GM19043 (cell line): ENCODE results near the gene KLF15.

Source experiments
- ATAC-seq: cut with Tn5 transposase; IDR thresholded peaks from one replicate; pipeline ENCODE4 v1.9.1; 2021; ENCODE audit warnings: low read depth; ENCODE audit not compliant: unreplicated experiment

Gene KLF15

DNA sequence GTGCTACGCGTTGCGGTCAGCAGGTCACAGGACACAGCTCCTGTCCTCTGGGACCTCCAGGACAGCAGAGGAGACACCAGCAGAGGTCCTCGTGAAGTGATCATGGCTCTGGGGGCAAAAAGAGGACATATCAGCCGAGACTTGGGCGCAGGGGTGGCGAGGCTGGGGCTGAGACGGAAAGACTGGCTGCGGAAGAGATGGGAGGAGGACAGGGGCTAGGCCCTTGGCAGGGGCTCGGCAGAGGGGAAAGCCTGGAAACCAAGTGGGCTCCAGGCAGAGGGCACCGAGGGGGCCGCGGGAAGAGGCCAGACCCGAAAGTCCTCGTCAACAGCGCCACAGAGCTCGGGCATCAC lies 32.6 kb upstream of the KLF15 start:
- no peak for ATAC-seq

DNA sequence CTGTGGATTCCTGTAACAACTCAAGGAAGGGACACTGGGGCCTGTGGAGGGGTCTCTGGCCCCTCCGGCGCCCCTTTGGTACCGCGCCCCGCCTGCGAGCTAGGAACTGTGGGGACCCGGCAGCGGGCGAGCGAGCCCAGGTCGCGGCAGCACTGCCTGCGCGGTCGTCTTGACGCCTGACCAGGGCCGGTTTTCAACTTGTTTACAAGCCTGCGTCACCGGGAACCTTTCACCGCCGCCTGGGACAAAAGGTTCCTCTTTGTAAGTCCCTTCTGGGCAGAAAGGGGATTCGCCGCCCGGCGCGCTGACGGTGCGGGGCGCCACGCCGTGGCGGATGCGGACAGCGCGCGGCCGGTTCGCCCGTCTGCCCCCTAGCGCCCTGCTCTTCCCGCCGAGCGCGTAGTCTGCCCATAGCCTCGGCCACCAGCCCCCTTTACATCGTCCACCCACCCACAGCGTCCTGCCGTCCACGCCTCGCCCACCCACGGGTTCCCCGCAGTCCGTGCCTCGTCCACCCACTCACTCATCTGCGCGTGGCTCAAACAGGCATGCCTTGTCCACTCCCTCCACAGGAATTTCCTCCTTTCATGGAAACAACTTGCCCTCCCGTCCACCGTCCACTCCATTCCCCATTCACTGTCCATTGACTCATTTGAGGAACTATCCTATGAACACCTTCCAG lies 32.0 kb upstream of the KLF15 start:
- ATAC-seq, result no peak

DNA sequence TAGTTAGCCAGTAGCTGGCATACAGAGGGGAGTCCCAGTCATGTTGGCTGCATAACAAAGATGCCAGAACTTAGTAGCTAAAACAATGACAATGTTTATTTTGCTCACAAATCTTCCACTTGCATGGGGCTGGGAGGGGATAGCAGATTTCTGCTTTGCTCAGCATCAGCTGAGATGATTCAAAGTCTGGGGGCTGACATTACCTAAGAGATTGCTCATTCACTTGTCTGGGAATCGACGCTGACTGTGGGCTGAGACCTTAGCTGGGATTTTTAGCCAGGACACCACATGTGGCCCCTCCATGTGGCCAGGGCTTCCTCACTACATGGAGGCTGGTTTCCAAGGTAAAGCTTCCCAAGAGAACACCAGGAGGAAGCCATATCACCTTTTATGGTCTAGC lies 24.8 kb upstream of the KLF15 start:
- ATAC-seq, result no peak

DNA sequence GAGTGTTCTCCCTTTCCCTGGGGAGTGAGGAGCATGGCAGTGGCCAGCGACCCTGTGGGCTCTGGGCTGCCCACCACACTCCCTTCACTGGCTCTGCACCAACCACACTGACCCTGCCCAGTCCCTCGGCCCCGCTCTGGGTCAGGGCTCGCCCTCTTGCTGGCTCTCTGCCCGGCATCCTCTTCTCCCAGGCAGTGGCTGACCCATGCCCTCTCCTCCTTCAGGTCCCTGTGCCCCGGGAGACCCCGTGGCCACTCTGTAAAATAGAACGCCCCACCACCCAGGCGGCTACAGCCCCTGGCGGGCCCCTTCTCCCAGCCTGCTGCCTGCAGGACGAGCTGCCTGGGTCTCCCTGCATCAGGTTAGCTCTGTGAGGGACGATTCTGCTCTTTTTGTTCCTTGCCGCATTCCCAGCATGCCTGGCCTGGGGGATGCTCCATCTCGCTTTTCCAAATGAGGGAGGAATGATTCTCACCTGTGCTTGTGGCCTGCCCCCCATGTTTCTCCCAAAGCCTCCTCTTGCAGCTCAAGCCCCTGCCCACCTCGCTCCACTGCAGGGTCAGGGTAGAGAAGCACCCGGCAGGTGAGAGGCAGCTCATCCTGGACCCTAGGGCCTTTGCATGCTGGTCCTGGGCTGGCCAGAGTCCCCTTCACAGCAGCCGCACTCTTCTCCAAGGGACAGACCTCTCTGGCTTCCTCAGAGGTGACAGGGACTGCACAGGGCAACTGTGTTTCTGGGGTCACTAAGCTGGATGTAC lies 23.0 kb upstream of the KLF15 start:
- no peak for ATAC-seq

DNA sequence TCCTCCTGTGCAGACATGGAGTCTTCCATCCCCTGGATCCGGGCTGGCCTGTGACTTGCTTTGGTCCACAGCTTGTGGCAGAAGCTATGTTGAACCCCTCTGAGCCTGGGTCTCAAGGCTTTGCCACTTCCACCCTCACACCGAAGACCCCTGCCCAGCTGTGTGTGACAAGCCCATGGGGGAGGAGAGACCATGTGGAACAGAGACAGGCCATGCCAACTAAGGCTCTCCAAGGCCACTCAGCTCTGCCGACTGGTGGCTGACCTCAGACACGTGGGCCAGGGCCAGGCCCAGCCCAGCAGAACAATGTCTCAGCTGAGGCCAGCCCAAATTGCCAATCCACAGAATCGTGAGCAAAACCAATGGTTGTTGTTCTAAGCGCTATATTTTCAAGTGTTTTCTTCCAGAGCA lies 21.1 kb upstream of the KLF15 start:
- no peak for ATAC-seq

DNA sequence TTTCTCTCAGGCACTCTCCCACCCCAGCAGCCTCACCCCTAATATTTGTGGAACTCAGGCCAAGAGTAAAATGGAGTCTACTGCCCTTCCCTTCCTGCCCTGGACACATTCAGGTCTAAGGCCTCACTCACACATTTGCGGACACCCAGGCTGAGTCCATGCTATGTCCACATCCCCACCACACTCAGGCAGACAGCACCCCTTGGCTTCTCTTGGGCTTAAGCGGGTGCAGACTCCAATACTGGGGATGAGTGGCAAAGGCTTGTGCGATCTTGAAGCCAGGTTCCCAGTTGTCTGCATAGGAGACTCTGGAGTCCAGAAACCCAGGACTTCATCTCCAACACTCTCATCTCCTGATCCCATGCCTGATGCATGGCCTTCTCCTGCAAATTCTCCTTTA lies 20.0 kb upstream of the KLF15 start:
- ATAC-seq, result no peak

DNA sequence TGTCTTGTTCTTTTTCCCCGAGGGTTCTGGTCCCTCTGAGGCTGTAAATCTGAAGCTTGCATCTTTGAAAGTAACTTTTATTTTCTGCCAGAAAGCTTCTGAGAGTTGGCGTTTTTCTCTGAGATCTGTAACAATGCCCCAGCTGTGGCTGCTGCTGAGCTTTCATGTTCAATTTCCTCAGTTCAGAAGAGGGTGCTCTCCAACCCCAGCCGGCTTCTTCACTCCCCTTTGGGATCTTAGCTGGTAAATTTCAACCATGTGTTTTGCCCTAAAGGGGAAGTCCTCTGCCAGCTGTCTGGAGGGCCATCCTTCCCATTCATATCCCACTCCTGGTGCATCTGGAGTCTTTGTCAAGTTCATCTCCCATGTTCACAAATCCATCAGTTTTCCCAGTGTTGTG lies 19.2 kb upstream of the KLF15 start:
- ATAC-seq, result no peak

DNA sequence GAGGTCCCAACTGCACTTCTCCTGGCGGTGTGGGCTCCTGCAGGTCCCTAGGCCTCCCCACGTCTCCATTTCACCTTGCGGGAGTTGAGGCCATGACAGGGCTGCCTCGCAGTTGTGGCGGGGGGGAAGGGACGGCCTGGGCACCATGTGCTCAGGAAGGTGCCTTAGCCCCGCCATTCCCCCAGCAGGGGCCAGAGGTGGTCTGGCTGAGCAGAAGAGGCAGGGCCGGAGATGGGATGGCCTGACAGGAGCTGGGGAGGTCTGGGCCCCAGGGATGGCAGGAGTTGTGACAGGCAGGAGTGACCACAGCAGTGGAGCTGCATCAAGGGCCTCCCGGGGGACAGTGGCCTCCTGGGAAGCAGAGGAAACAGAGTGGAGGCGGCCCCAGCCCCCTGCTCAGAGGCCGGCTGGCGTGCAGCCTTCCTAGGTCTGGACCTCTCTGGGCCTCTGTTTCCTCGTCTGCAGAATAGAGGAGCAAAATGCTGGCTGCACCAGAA lies 18.7 kb upstream of the KLF15 start:
- no peak for ATAC-seq

DNA sequence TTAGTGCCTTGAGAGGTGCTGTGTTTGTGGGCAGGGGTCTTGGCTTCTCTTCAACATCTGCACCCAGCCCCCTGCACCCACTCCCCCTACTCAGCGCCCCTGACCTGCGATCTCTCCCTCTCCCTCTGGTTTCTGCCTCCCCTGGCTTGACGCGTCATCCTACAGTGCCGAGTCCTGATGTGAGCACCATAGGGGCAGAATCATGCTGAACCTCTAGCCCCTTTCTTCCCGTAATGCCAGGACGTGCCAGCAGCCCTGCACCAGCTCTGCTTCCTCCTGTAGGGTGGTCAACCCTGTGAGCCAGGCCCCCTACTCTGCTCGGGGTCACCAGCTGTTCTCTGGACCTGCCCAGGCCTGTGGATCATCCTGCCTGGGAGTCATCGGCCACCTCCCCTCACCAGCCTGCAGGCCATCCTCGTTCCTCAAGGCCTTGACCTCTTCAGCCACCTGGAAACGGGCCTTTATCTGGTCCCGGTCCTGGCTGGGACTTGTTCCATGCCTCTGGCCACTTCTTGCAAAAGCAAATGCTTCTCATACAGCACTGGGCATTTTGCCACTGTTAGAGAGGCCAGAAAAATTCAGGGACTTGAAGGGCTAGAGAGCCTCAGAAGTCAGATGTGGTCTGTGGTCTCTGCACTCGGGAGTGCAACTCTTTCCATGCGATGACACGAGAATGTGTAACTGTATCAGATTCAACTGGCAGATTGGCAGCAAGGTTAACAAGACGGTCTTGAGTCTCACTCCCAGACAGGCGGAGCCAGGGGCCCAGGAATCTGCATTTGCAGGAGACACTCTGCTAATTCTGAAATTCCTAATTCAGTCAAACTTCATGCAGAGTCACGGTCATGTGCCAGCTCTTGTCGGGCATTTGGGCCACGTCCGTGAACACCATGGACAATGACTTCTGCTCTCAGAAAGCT lies 16.7 kb upstream of the KLF15 start:
- ATAC-seq, result no peak

DNA sequence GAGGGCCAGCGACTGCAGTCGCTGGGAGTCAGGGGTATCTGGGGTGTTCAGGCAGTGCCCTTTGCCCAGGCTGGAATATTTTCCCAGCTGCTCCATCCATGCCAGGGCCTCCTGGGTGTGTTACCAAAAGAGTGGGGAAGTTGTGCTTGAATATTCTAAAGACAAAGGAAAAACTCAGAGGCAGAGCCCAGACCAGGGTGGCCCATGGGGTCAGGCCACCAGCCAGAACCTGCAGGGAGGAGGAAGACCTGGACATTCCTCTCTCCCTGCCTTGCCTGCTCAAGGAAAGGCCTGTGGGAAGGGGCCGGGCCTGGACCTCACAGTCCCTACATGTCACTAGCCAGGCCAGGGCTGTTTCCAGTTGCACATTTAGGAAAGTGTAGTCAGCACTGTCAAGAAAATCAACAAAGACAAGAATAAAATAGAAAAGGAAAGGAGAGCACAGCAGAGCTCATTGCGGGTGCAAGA lies 16.0 kb upstream of the KLF15 start:
- ATAC-seq, result no peak

DNA sequence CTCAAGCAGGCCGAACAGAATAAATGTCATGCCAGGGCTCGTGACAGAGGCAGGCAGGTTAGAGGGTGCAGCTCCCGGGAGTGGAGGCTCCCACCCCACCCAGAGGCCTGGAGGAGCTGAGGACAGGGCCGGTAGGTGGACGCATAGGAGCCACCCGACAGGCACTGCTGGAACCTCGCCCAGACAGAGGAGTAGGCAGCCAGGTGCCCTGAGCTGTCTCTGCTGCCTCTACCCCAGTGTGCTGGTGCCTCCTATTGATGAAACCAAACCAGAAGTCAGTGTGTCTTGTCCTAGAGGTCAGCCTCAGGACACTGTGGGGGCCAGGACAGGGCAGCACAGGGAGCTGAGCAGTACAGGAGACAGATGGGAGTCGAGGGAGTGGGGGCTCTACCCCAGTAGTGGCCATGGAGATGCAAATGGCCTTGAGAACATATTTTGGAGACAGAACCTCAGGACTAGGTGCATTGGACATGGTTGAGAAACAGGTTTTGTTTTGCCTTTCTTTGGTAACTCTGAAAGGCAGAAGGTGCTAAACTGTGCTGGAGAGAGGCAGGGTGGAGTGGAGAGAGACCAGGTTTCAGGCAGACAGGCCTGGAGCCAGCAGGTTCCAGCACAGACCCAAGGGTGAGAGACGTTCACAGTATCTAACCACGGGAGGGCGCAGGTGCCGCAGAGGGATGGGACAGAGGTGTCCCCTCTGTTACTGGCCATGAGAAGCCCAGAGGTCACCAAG lies 15.4 kb upstream of the KLF15 start:
- no peak for ATAC-seq

DNA sequence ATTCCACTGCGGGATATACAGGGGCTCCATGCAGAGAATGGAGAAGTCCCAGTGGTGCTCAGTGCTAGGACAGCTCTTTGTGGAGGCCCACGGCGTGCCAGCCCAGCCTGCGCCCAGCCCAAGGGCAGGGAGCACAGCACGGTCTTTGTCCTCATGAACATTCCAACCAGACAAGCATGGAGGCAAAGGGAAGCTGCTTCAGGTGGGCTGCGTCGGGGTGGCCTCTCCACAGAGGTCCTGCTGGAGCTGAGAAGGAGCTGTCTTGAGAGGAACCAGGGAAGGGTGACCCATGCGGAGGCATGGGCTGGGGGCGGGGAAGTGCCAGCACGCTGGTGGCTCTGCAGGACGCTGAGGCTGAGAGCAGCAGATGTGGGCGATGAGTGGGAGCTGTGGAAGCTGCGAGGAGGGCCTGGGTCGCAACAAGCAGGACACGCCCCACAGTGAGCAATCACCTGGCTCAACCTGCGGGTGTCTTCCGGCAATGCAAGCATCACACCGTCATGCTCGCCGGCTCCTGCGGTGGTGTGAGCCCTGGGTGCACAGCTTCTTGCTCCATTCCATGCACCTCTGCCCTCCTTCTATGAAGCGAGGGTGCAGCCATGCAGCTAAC lies 14.0 kb upstream of the KLF15 start:
- no peak for ATAC-seq

DNA sequence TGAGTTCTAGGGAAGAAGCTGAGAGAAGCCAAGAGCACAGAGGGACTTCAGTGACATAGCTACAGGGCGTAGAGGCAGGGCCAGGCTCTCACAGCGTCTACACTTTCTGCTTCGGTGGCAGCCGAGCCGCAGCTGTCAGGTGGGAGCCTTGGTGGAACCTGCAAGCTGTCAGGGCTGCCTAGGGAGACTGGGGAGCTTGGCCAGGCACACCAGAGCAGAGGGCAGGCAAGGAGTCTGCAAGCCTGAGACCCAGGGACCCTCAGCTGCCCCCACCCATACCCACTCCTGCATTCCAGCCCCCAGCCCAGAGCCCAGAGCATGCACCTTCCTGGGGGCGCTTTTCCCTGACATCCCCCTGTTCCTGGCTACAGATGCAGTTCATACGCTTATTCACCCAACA lies 13.4 kb upstream of the KLF15 start:
- ATAC-seq, result no peak

DNA sequence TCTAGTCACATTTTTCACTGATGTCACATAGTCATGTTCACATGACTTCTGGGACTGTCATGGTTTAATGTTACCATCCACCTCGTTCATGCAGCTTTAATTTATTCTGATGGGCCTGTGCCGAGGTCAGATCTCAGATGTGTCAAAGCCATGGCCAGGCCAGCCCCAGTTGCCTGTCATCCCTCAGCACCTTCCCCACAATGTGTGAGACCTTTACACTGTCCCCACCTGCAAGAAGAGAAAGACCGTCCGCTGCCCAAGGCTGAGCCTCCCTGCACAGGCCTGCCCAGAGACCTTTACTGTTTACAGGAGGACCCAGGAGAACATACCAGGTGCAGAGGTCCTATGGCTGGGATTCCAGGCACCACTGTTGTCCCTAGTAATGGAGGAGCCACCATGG lies 12.8 kb upstream of the KLF15 start:
- no peak for ATAC-seq

DNA sequence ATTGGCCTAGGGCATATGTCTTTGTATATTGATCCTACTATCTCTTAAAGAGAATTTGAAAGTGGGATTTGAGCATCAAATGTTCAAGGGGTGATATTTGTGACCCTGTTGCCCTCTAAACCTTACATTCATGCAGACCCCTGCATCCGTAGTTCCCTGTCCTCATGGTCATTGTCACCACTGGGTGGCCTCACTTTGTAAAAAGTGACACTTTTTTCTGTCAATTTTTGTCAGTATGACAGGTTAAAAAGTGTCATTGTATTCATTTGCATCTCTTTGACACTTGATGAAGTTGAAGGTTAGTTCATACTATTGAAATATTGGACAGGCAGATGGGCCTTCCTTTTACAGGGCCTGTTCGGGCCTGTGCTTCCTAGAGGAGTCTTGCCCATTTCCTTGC lies 12.3 kb upstream of the KLF15 start:
- ATAC-seq, result no peak

DNA sequence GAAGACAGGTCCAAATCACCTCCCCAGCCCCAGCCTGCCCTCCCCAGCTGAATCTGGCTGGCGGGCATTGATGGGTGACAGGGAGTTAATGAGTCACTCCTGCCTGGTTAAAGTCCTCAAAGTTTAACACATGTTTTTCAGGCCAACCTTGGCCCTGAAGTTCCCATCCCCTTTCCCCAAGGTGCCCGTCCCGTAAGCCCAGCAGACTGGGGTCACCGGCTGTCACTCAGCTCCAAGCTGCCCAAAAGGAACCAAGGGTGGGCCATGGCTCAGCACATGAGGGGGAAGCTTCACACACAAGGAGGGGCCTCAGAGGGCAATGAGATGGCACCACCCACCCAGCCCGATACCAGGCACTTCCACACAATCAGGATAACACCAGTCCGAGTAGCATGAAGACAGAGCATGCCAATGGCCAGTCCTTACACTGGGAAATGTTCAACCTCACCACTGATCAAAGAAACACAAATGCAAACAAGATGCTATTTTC lies 10.2 kb upstream of the KLF15 start:
- no peak for ATAC-seq

DNA sequence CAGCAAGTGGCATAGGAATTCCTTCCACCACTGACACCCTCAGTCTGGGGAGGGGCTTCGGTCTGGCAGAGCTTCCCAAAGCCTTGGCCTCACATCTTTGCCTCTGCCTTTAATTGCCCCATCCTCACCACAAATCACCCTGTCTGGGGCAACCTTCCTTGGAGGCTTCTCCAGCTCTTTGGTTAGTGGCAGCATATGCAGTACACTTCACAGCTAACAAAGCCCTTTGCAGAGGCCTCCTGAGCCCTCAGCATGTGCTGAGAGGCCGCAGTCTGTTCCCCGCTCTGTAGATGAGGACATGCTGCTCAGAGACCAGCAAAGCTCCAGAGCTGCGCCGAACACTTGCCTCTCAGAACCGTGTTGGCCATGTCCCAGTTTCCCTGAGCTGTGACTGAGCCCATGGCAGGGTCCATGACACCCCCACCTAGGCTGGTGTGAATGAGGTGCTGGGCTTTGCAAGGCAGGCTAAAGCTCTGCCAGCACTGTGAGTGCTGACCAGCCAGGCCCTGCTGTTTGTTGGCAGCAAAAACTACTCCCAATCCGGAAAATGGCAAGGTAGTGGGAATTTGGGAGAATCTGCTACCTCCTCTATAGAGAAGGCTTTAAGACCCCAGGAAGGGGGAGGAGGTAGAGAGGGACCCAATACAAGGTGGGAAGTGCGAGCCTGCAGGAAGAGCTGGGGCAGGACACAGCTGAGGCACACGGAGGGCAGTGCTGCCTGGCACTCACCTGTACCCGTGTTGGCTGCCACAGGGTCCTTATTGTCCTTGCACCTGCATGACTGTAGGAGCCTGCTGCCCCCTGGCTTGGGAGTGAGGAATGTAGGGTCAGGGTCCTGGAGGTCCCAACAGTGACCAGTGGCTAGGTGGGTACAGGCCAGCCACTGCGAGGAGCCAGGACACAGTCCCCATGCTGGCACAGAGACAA lies 8.4 kb upstream of the KLF15 start:
- no peak for ATAC-seq

DNA sequence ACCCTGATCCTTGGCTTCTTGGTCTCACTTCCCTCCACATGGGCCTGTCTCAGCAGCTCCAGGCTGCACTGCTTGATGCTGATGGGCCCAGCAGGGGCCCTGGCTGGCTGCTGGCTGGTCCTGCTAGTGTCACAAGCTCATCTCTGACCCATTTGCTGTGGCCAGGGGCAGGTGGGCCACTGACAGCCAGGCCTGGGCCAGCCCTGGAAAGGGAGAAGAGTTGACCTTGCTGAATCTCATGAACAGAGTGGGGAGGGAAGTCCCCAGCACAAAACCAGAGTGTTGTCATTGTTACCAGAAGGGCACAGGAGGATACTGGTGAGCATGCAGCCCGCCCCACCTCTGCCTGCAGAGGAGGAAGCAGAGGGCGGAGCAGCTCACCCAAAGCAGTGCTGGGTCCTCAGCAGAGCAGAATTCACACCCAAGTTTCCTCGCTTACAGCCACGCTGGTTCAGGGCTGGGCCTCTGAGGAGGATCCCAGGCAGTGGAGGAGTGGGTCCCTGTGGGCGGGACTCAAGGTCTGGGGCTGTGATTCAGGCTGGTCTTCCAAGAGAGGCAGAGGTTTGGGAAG lies 7.6 kb upstream of the KLF15 start:
- no peak for ATAC-seq
